ENCODE measurements around the gene KDM4B.

Gene KDM4B

GRCh38 chr19:5103812-5104410 lies 135.0 kb downstream of the KDM4B start:
- no peak for DNase-seq (ENCODE audit: low read depth, low spot score)

GRCh38 chr19:5104871-5105351 lies 136.0 kb downstream of the KDM4B start:
- DNase-seq (ENCODE audit: low read depth, low spot score) = no peak

- DNase-seq (ENCODE audit: low read depth, low spot score) = no peak
These were observed 137.3 kb downstream of the KDM4B start for GRCh38 chr19:5106191-5106726.

- DNase-seq (ENCODE audit: low read depth, low spot score) = no peak
These were observed 138.1 kb downstream of the KDM4B start for GRCh38 chr19:5106971-5107370.

- no peak for DNase-seq (ENCODE audit: low read depth, low spot score)
These were observed 138.7 kb downstream of the KDM4B start for GRCh38 chr19:5107432-5108122.

GRCh38 chr19:5108123-5108596 lies 139.2 kb downstream of the KDM4B start:
- no peak for DNase-seq (ENCODE audit: low read depth, low spot score)

GRCh38 chr19:5108866-5109265 lies 140.0 kb downstream of the KDM4B start:
- no peak for DNase-seq (ENCODE audit: low read depth, low spot score)

- no peak for DNase-seq (ENCODE audit: low read depth, low spot score)
These were observed 140.6 kb downstream of the KDM4B start for GRCh38 chr19:5109560-5109959.

- DNase-seq (ENCODE audit: low read depth, low spot score) = no peak
These were observed 141.6 kb downstream of the KDM4B start for GRCh38 chr19:5110546-5110945.

- DNase-seq (ENCODE audit: low read depth, low spot score) = no peak
These were observed 142.1 kb downstream of the KDM4B start for GRCh38 chr19:5111051-5111450.

GRCh38 chr19:5112175-5112574 lies 143.3 kb downstream of the KDM4B start:
- no peak for DNase-seq (ENCODE audit: low read depth, low spot score)

GRCh38 chr19:5112681-5113575 lies 144.0 kb downstream of the KDM4B start:
- DNase-seq (ENCODE audit: low read depth, low spot score) = no peak

- DNase-seq (ENCODE audit: low read depth, low spot score) = no peak
These were observed 145.0 kb downstream of the KDM4B start for GRCh38 chr19:5113633-5114586.

- DNase-seq (ENCODE audit: low read depth, low spot score) = no peak
These were observed 145.8 kb downstream of the KDM4B start for GRCh38 chr19:5114727-5115126.

GRCh38 chr19:5115351-5115750 lies 146.4 kb downstream of the KDM4B start:
- DNase-seq (ENCODE audit: low read depth, low spot score) = no peak

- DNase-seq (ENCODE audit: low read depth, low spot score) = no peak
These were observed 146.9 kb downstream of the KDM4B start for GRCh38 chr19:5115771-5116202.

- DNase-seq (ENCODE audit: low read depth, low spot score) = no peak
These were observed 147.4 kb downstream of the KDM4B start for GRCh38 chr19:5116292-5116691.

GRCh38 chr19:5117421-5117820 lies 148.5 kb downstream of the KDM4B start:
- DNase-seq (ENCODE audit: low read depth, low spot score) = no peak

GRCh38 chr19:5118026-5118425 lies 149.1 kb downstream of the KDM4B start:
- DNase-seq (ENCODE audit: low read depth, low spot score) = no peak

- DNase-seq (ENCODE audit: low read depth, low spot score) = no peak
These were observed 150.5 kb downstream of the KDM4B start for GRCh38 chr19:5119297-5119998.
